ENCODE data around the gene BACE2. TPM values are rescaled to one million over a fixed set of nuclear protein-coding genes. Genes with fewer than 3 reads are reported as not detected.

BACE2 gene
- total and polyA plus RNA-seq, 2 donors (not counting 1 experiment from before 2014, with no cell fraction given), result 18.4 to 40.8 TPM

- Histone ChIP-seq H3K4me1 (ENCODE audit: control insufficient read depth in 2 of 2, insufficient read depth in 2 of 2, low read length in 2 of 2) (peaks cover 17 to 23% of the 10 kb centered on the region in 2 donors), H3K4me3 (ENCODE audit: control extremely low read depth in 1 of 5, extremely low read depth in 1 of 5, insufficient read depth in 1 of 5, low read depth in 2 of 5, low read length in 4 of 5) (no peak overlapping the region), H2AFZ (ENCODE audit: insufficient read depth, low read depth, low read length, poor library complexity, severe bottlenecking) (no peak overlapping the region), H3K9ac (ENCODE audit: low read length) (no peak overlapping the region), H3K79me2 (ENCODE audit: control insufficient read depth, insufficient read depth, low read length) (peaks cover 28% of the 10 kb centered on the region), H3K36me3 (replicated peaks in 1 of 2; ENCODE audit: control extremely low read depth in 1 of 2, control insufficient read depth in 1 of 2, extremely low read depth in 1 of 2, insufficient read depth in 2 of 2, low read length in 1 of 2) (no peaks in the 10 kb centered on the region), H4K20me1 (ENCODE audit: control insufficient read depth, insufficient read depth, low read length, poor library complexity, severe bottlenecking) (no peaks in the 10 kb centered on the region), H3K27ac (ENCODE audit: low read length in 2 of 2) (no peak overlapping the region), H3K27me3 (replicated peaks in 1 of 4; ENCODE audit: control extremely low read depth in 1 of 4, control insufficient read depth in 3 of 4, insufficient read depth in 4 of 4, low read length in 3 of 4) (no peaks in the 10 kb centered on the region), H3K9me3 (ENCODE audit: control extremely low read depth in 1 of 3, control insufficient read depth in 2 of 3, insufficient read depth in 1 of 3, low read length in 2 of 3) (peaks cover 0 to 4% (median 1%) of the 10 kb centered on the region in 3 donors), H3K4me2 (replicated peaks; ENCODE audit: low read depth, low read length, poor library complexity, severe bottlenecking) (no peak overlapping the region)
- no peaks in the 10 kb centered on the region for H3K27me3 Mint-ChIP-seq
- no peaks in the 10 kb centered on the region for H3K9me3 Mint-ChIP-seq (ENCODE audit: insufficient read depth)
- no peak overlapping the region for H3K27ac Mint-ChIP-seq
- H3K4me1 Mint-ChIP-seq, result peaks cover 44% of the 10 kb centered on the region
- ChIA-PET POLR2A (no interaction called here), CTCF (interaction anchor here (2.6 kb wide), 1 partner anchor 13 kb away, joined by 8 read pairs; no protein-coding TSS in a partner anchor)
- WGBS (ENCODE audit: insufficient coverage), result 90% methylated on average over 4 of the region's 4 CpGs
- no peak for ATAC-seq (ENCODE audit: low read depth)
- TF ChIP-seq CTCF (IDR thresholded peaks at IDR 0.05) (no peak), EZH2 (IDR thresholded peaks at IDR 0.05; ENCODE audit: borderline replicate concordance, insufficient read depth, low read depth, low read length, poor library complexity, severe bottlenecking) (no peak)
- intact Hi-C loops (cut with micrococcal nuclease), result no loop called here
- DNase-seq, result no peak
- no peak overlapping the region for H3K4me3 Mint-ChIP-seq
Observed at GRCh38 chr21:41183575-41183974, 15.6 kb downstream of the BACE2 start.

- H3K4me3 Mint-ChIP-seq, result peak overlapping the region; percentile 6
- peak overlapping the region; percentile 67 for H3K27ac Mint-ChIP-seq
- H3K4me1 Mint-ChIP-seq, result peaks cover 47% of the 10 kb centered on the region
Observed at GRCh38 chr21:41185802-41186201, 17.8 kb downstream of the BACE2 start.

More at GRCh38 chr21:41185802-41186201, 17.8 kb downstream of the BACE2 start:
- POLR2A ChIA-PET, result interaction anchor here (0.6 kb wide), 2 partner anchors 16 to 67 kb away, joined by 7 to 8 read pairs; no protein-coding TSS in a partner anchor
- intact Hi-C loops (cut with micrococcal nuclease), result no loop called here
- no peaks in the 10 kb centered on the region for H4K20me1 ChIP-seq (ENCODE audit: control insufficient read depth, insufficient read depth, low read length, poor library complexity, severe bottlenecking)
- no peaks in the 10 kb centered on the region for H3K36me3 ChIP-seq (replicated peaks in 1 of 2; ENCODE audit: control extremely low read depth in 1 of 2, control insufficient read depth in 1 of 2, extremely low read depth in 1 of 2, insufficient read depth in 2 of 2, low read length in 1 of 2)
- H2AFZ ChIP-seq (ENCODE audit: insufficient read depth, low read depth, low read length, poor library complexity, severe bottlenecking), result no peak overlapping the region
- H3K9me3 ChIP-seq (ENCODE audit: control extremely low read depth in 1 of 3, control insufficient read depth in 2 of 3, insufficient read depth in 1 of 3, low read length in 2 of 3), result peaks cover 0 to 8% (median 8%) of the 10 kb centered on the region in 3 donors
- H3K9ac ChIP-seq (ENCODE audit: low read length), result no peak overlapping the region
- DNase-seq (no peak), ATAC-seq (ENCODE audit: low read depth) (no peak)
- H3K79me2 ChIP-seq (ENCODE audit: control insufficient read depth, insufficient read depth, low read length), result peaks cover 16% of the 10 kb centered on the region
- H3K4me3 ChIP-seq (ENCODE audit: control extremely low read depth in 1 of 5, extremely low read depth in 1 of 5, insufficient read depth in 1 of 5, low read depth in 2 of 5, low read length in 4 of 5), result no peak overlapping the region
- H3K4me1 ChIP-seq (ENCODE audit: control insufficient read depth in 2 of 2, insufficient read depth in 2 of 2, low read length in 2 of 2), result peaks cover 17 to 33% of the 10 kb centered on the region in 2 donors
- H3K27ac ChIP-seq (ENCODE audit: low read length in 2 of 2), result no peak overlapping the region
- CTCF ChIA-PET, result interaction anchor here (1.0 to 1.8 kb wide), 3 partner anchors 14 to 98 kb away, joined by 3 to 5 read pairs (median 5); no protein-coding TSS in a partner anchor
- Mint-ChIP-seq H3K27me3 (no peaks in the 10 kb centered on the region), H3K9me3 (ENCODE audit: insufficient read depth) (peaks cover 5% of the 10 kb centered on the region)
- TF ChIP-seq CTCF (IDR thresholded peaks at IDR 0.05) (no peak), EZH2 (IDR thresholded peaks at IDR 0.05; ENCODE audit: borderline replicate concordance, insufficient read depth, low read depth, low read length, poor library complexity, severe bottlenecking) (no peak)
- no peaks in the 10 kb centered on the region for H3K27me3 ChIP-seq (replicated peaks in 1 of 4; ENCODE audit: control extremely low read depth in 1 of 4, control insufficient read depth in 3 of 4, insufficient read depth in 4 of 4, low read length in 3 of 4)
- no peak overlapping the region for H3K4me2 ChIP-seq (replicated peaks; ENCODE audit: low read depth, low read length, poor library complexity, severe bottlenecking)
- no CpG with 5 or more reads among the region's 6 CpGs for WGBS (ENCODE audit: insufficient coverage)
